ENCODE data around the gene SCGB3A1. TPM values are rescaled to one million over a fixed set of nuclear protein-coding genes. Genes with fewer than 3 reads are reported as not detected.

SCGB3A1 gene
- total and polyA plus RNA-seq, 9 of the 15 experiments (the other 6 are each of a cell fraction or from before 2014, with no cell fraction given) = 0.33 TPM; not detected in 8

- Histone ChIP-seq H2AFZ (ENCODE audit: low read depth, low read length) (no peak overlapping the region), H3K27ac (ENCODE audit: extremely low read depth, low read depth, low read length) (no peak overlapping the region), H3K27me3 (ENCODE audit: control insufficient read depth in 2 of 2, insufficient read depth in 2 of 2, low read length in 2 of 2) (peaks cover 20 to 41% of the 10 kb centered on the region in 2 experiments; a peak in 4 of 5 replicates), H3K36me3 (ENCODE audit: control insufficient read depth, insufficient read depth, low read length) (no peaks in the 10 kb centered on the region), H4K20me1 (replicated peaks; ENCODE audit: control insufficient read depth, insufficient read depth, low read length) (0 out of 2 replicates have a peak, but pooled peaks cover 12% of the 10 kb centered on the region), H3K4me2 (ENCODE audit: insufficient read depth, low read length) (peak overlapping the region; percentile 14; the same call in 1 of the 2 replicates), H3K79me2 (ENCODE audit: control insufficient read depth, insufficient read depth, low read length) (no peaks in the 10 kb centered on the region), H3K9me1 (ENCODE audit: control insufficient read depth, insufficient read depth, low read length) (no peaks in the 10 kb centered on the region), H3K4me1 (replicated peaks in 1 of 2; ENCODE audit: control insufficient read depth in 2 of 2, insufficient read depth in 2 of 2, low read length in 2 of 2) (peaks cover 10 to 46% of the 10 kb centered on the region in 2 experiments; a peak in 4 of 5 replicates), H3K9ac (ENCODE audit: insufficient read depth in 1 of 2, low read depth in 2 of 2, low read length in 2 of 2) (no peak overlapping the region), H3K9me3 (replicated peaks; ENCODE audit: control insufficient read depth, insufficient read depth, low read depth, low read length) (no peaks in the 10 kb centered on the region), H3K4me3 (no peak overlapping the region)
- in situ Hi-C loops (cut with MboI) (no loop called here), intact Hi-C loops (cut with micrococcal nuclease) (loop anchor here (1.0 kb wide), 1 partner anchor 59 kb away; no protein-coding TSS in a partner anchor)
- BruUV-seq (replicated peaks) = no TSS peak
- ATAC-seq = peak; percentile 97
- FAIRE-seq = peak; percentile 80
- WGBS (ENCODE audit: insufficient coverage, low coverage, missing lambda C conversion rate) = 11% methylated on average over 19 of the region's 30 CpGs
- ChIA-PET POLR2A (interaction anchor here (0.7 kb wide), 1 partner anchor 9 kb away, joined by 3 read pairs; no protein-coding TSS in a partner anchor), CTCF (ENCODE audit: low intra/inter-chr PET ratio) (interaction anchor here (1.1 to 1.2 kb wide), 3 partner anchors 54 to 108 kb away, joined by 3 to 4 read pairs (median 3); no protein-coding TSS in a partner anchor)
- peak; percentile 71 to 81 (median 74) for DNase-seq (ENCODE audit: extremely low read depth in 1 of 4, low spot score in 3 of 4)
- TF ChIP-seq ATF3 (IDR thresholded peaks at IDR 0.05) = peak; percentile 54; the same call in 1 of the 2 replicates
- TF ChIP-seq ATF3 (CRISPR knock-in tag; conservative IDR thresholded peaks at IDR 0.05) = no peak
- TF ChIP-seq NFE2L1 (tag; IDR thresholded peaks at IDR 0.05; ENCODE audit: borderline replicate concordance, low read depth) = no peak
- TF ChIP-seq ZNF263 (CRISPR knock-in tag; IDR thresholded peaks at IDR 0.05; ENCODE audit: borderline replicate concordance) = peak; percentile 51
- no peak for TF ChIP-seq CBFA2T3 (IDR thresholded peaks at IDR 0.05)
- TF ChIP-seq STAG1 (CRISPR knock-in tag; IDR thresholded peaks at IDR 0.05; ENCODE audit: borderline replicate concordance) = peak; percentile 94
- TF ChIP-seq JUND (IDR thresholded peaks at IDR 0.05; ENCODE audit: borderline replicate concordance, low read depth, low read length) = peak; percentile 58; the same call in 1 of the 2 replicates
- no peak for TF ChIP-seq JUND (tag; IDR thresholded peaks at IDR 0.05; ENCODE audit: borderline replicate concordance, low read depth, low read length)
- TF ChIP-seq ZNF224 (CRISPR knock-in tag; IDR thresholded peaks at IDR 0.05) = no peak
- TF ChIP-seq CXXC5 (CRISPR knock-in tag; IDR thresholded peaks at IDR 0.05) = no peak
- no peak for TF ChIP-seq NR1H2 (CRISPR knock-in tag; IDR thresholded peaks at IDR 0.05)
- TF ChIP-seq CHD2 (IDR thresholded peaks at IDR 0.05; ENCODE audit: low read depth, low read length) = no peak
- TF ChIP-seq GTF2E2 (tag; IDR thresholded peaks at IDR 0.05) = no peak
- no peak for TF ChIP-seq JUNB (CRISPR knock-in tag; conservative IDR thresholded peaks at IDR 0.05)
- TF ChIP-seq ZFP30 (CRISPR knock-in tag; IDR thresholded peaks at IDR 0.05; ENCODE audit: borderline replicate concordance) = no peak
- TF ChIP-seq KDM1A (IDR thresholded peaks at IDR 0.05) = no peak
- no peak for TF ChIP-seq TCFL5 (CRISPR knock-in tag; conservative IDR thresholded peaks at IDR 0.05)
- TF ChIP-seq ATF4 (CRISPR knock-in tag; IDR thresholded peaks at IDR 0.05) = no peak
- TF ChIP-seq, protein P1, sequence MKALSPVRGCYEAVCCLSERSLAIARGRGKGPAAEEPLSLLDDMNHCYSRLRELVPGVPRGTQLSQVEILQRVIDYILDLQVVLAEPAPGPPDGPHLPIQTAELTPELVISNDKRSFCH (CRISPR knock-in tag; IDR thresholded peaks at IDR 0.05) = no peak
- TF ChIP-seq, protein P1 (tag; IDR thresholded peaks at IDR 0.05) = no peak
- no peak for TF ChIP-seq ZBTB7A (IDR thresholded peaks at IDR 0.05; ENCODE audit: borderline replicate concordance, control insufficient read depth, low read depth, low read length)
- no peak for TF ChIP-seq MAFF (IDR thresholded peaks at IDR 0.05; ENCODE audit: low read length)
Observed at GRCh38 chr5:180611140-180611850, 20.0 kb upstream of the SCGB3A1 start.
